Heart left ventricle (tissue), 16 donors: ENCODE results near the gene AMBN. TPM values are rescaled to one million over a fixed set of nuclear protein-coding genes. Genes with fewer than 3 reads are reported as not detected.

ENCODE experiments used
- ATAC-seq, 4 donors: fragments of 200-7000 bp; cut with Tn5 transposase; one replicate each; pipeline ENCODE4 v1.9.1; 2020 to 2022; ENCODE audit warnings: moderate library complexity in 4 of 4, mild to moderate bottlenecking in 3 of 4, moderate number of reproducible peaks in 1 of 4
- DNase-seq, 5 donors: peaks; one replicate each; pipeline ENCODE4 v3.0.0-alpha.2; 2020
- H3K27ac ChIP-seq, 12 donors: fragments of 200-600 bp; sonication (generic) in 4 of 12; one replicate each; pipeline versions ENCODE4 v1.5.0 to v1.8.0; 2016 to 2022; ENCODE audit warnings: mild to moderate bottlenecking in 2 of 12
- H3K27me3 ChIP-seq, 9 donors: fragments of 200-600 bp; sonication (generic) in 2 of 9; one replicate each; pipeline versions ENCODE4 v1.5.1 to v1.8.0; 2016 to 2022; ENCODE audit warnings: mild to moderate bottlenecking in 3 of 9
- H3K36me3 ChIP-seq, 9 donors: fragments of 200-600 bp; sonication (generic) in 2 of 9; one replicate each; pipeline versions ENCODE4 v1.5.0 to v1.8.0; 2018 to 2022; ENCODE audit warnings: mild to moderate bottlenecking in 2 of 9
- H3K4me1 ChIP-seq, 12 donors: fragments of 200-600 bp; sonication (generic) in 4 of 12; one replicate each; pipeline versions ENCODE4 v1.5.0 to v1.8.0; 2016 to 2022; ENCODE audit warnings: mild to moderate bottlenecking in 3 of 12
- H3K4me3 ChIP-seq, 12 donors: fragments of 200-600 bp; sonication (generic) in 4 of 12; one replicate each; pipeline versions ENCODE4 v1.5.0 to v1.8.0; 2017 to 2022; ENCODE audit warnings: mild to moderate bottlenecking in 9 of 12, moderate library complexity in 4 of 12
- H3K9me3 ChIP-seq, 12 donors: fragments of 200-600 bp; sonication (generic) in 4 of 12; one replicate each; pipeline versions ENCODE4 v1.5.0 to v1.8.0; 2016 to 2022; ENCODE audit warnings: mild to moderate bottlenecking in 1 of 12
- CTCF ChIP-seq, 12 donors: fragments of 200-600 bp; sonication (generic) in 4 of 12; IDR thresholded peaks; one replicate each; pipeline versions ENCODE4 v1.5.0 to v1.8.0; 2018 to 2022; ENCODE audit warnings: antibody characterized with exemption in 12 of 12, mild to moderate bottlenecking in 5 of 12
- POLR2A ChIP-seq, 2 donors: fragments of 450-650 bp; IDR thresholded peaks; one replicate each; pipeline ENCODE4 v1.6.1; 2017; ENCODE audit warnings: antibody characterized with exemption in 2 of 2, mild to moderate bottlenecking in 2 of 2, moderate library complexity in 2 of 2
- WGBS, 4 donors: extraction: QIAGEN DNeasy Blood & Tissue Kit in 2 of 4; methylation state at CpG; one replicate each; pipeline versions ENCODE4 v1.1.5 to v1.1.7; 2013 to 2018; 5-methylcytosine and 5-hydroxymethylcytosine counted together
- intact Hi-C, 10 donors: fragments of 100-400 bp; cut with DNase I; formaldehyde crosslinking; loops; one replicate each; pipeline versions ENCODE4 v1.11.1 to v1.14.2; 2022
- polyA plus RNA-seq, 2 donors: library from polyadenylated mRNA; stranded (reverse); fragments of 200-250 nt; gene quantifications; one replicate each; pipeline ENCODE4 v1.2.3, GENCODE V29; 2013
- total RNA-seq, 9 donors: library from RNA; depleted of rRNA in 2 of 9; stranded (reverse); fragments of >200 nt in 2 of 9; fragmentation: NEBNext Ultra II Directional in 3 of 9; extraction: Animal tissue kit (Norgen Biotek cat#: 25700) in 3 of 9; gene quantifications; one replicate each; pipeline versions ENCODE4 v1.1.0 to v1.2.4, GENCODE V29; 2016 to 2023
- donor health status: ischemic (EF 13 %, LVEDD 7.1; RV severe dilation, severe dysfunction).
- donor health status: healthy with polysubstance abuse.
- donor health status: DM: no; HTN: yes; CAD: no.
- donor health status: DM: no; HTN: no; CAD: no.
- donor health status: ischemic (EF 25% LVEDD 6.9; RV normal size, moderate dysfunction).
- donor health status: ischemic (EF 25% LVEDD 5.7; RV mildly dilated, moderate dysfunction).
- donor health status: healthy.
- donor health status: DM: yes; HTN: yes; CAD: no.
- donor health status: ischemic (EF 35%, LVEDD 5.7; RV mildly dilated, moderate dysfunction).
- donor health status: nonischemic (EF 11% LVEDD 7.7; RV severe dilation, severe dysfunction).
- donor health status: DM: yes; HTN: yes; CAD: no.
- donor health status: PGD.
- donor health status: ischemic (EF 29% LVEDD 5.4; RV normal size, mild dysfunction).
- donor health status: nonischemic (EF 23%, LVEDD 6.1; RV moderate dilation, normal function).

The AMBN gene
- total and polyA plus RNA-seq, 11 donors = not detected

- ATAC-seq = peak in 1 of 4 donors; percentile 14
Observed at GRCh38 chr4:70614184-70614555, 22.1 kb downstream of the AMBN start.

GRCh38 chr4:70619288-70619687 lies 27.2 kb downstream of the AMBN start:
- peaks cover 0 to 5% (median 0%) of the 10 kb centered on the region in 12 donors for H3K4me1 ChIP-seq
- H3K4me3 ChIP-seq = no peak overlapping the region
- no peak overlapping the region for H3K27ac ChIP-seq
- no peaks in the 10 kb centered on the region for H3K36me3 ChIP-seq
- ATAC-seq = no peak
- WGBS, 4 donors = 82 to 88% (median 86%) methylated on average over 4 of the region's 4 CpGs
- TF ChIP-seq POLR2A (IDR thresholded peaks at IDR 0.05) (no peak), CTCF (IDR thresholded peaks at IDR 0.05) (no peak)
- DNase-seq = no peak
- intact Hi-C loops = no loop called here
- H3K27me3 ChIP-seq = no peaks in the 10 kb centered on the region
- no peaks in the 10 kb centered on the region for H3K9me3 ChIP-seq

More at GRCh38 chr4:70614184-70614555, 22.1 kb downstream of the AMBN start:
- Histone ChIP-seq H3K9me3 (no peaks in the 10 kb centered on the region), H3K36me3 (no peaks in the 10 kb centered on the region), H3K27ac (peak overlapping the region in 2 of 12 donors; percentile 5 to 28), H3K27me3 (no peaks in the 10 kb centered on the region), H3K4me3 (peak overlapping the region in 7 of 12 donors; percentile 1 to 42 (median 32)), H3K4me1 (peaks cover 0 to 12% (median 0%) of the 10 kb centered on the region in 12 donors)
- WGBS, 4 donors = 44 to 65% (median 64%) methylated on average over 3 of the region's 3 CpGs
- no peak for DNase-seq
- TF ChIP-seq POLR2A (IDR thresholded peaks at IDR 0.05) (no peak), CTCF (IDR thresholded peaks at IDR 0.05) (no peak)
- intact Hi-C loops = no loop called here

GRCh38 chr4:70619778-70620177 lies 27.7 kb downstream of the AMBN start:
- H3K9me3 ChIP-seq = no peaks in the 10 kb centered on the region
- ATAC-seq = no peak
- H3K36me3 ChIP-seq = no peaks in the 10 kb centered on the region
- WGBS, 4 donors = 95 to 98% (median 97%) methylated on average over 2 of the region's 2 CpGs
- no peak for DNase-seq
- intact Hi-C loops = no loop called here
- TF ChIP-seq POLR2A (IDR thresholded peaks at IDR 0.05) = no peak
- no peak for TF ChIP-seq CTCF (IDR thresholded peaks at IDR 0.05)
- no peak overlapping the region for H3K27ac ChIP-seq
- no peaks in the 10 kb centered on the region for H3K27me3 ChIP-seq
- no peak overlapping the region for H3K4me3 ChIP-seq
- H3K4me1 ChIP-seq = peaks cover 0 to 2% (median 0%) of the 10 kb centered on the region in 12 donors

GRCh38 chr4:70623323-70623722 lies 31.3 kb downstream of the AMBN start:
- DNase-seq (no peak), ATAC-seq (no peak)
- no peak overlapping the region for H3K27ac ChIP-seq
- 93 to 97% (median 95%) methylated on average over 3 of the region's 3 CpGs for WGBS, 4 donors
- H3K4me3 ChIP-seq = no peak overlapping the region
- H3K27me3 ChIP-seq = no peaks in the 10 kb centered on the region
- intact Hi-C loops = no loop called here
- H3K4me1 ChIP-seq = no peaks in the 10 kb centered on the region
- TF ChIP-seq CTCF (IDR thresholded peaks at IDR 0.05) (no peak), POLR2A (IDR thresholded peaks at IDR 0.05) (no peak)
- no peaks in the 10 kb centered on the region for H3K9me3 ChIP-seq
- no peaks in the 10 kb centered on the region for H3K36me3 ChIP-seq
